DND-41 (cell line): Measurements from ENCODE around the gene TOE1.

ENCODE experiments used
- EZH2 ChIP-seq: IDR thresholded peaks from 3 replicates; pipeline ENCODE4 v1.6.1; 2012; ENCODE audit warnings: borderline replicate concordance, low read depth, mild to moderate bottlenecking, moderate library complexity, low read length, inconsistent platforms; ENCODE audit not compliant: severe bottlenecking
- TF ChIP-seq, protein P1 (sequence below): IDR thresholded peaks from 2 replicates; pipeline ENCODE4 v1.5.1; 2012; ENCODE audit warnings: borderline replicate concordance, low read length, moderate library complexity, mild to moderate bottlenecking; ENCODE audit not compliant: poor library complexity, severe bottlenecking; ENCODE audit errors: extremely low read depth

DNA sequence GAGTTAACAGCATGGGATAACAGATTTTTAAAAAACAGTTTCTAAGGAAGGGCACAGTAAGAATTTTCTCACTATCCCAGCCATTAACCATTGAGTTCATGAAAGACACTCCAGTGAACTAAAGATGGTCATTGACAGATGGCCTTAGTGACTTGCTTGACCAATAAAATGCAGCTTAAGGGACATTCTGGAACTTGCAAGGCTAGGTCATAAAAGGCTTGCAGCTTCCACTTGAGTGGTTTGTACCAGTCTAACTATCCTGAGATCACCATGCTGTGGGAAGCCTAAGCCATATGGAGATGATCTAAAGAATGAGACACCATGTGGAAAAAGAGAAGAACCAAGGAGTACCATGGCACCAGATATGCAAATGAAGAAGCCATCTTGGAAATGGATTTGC is 38.2 kb downstream of the TOE1 start:
- TF ChIP-seq, protein P1, sequence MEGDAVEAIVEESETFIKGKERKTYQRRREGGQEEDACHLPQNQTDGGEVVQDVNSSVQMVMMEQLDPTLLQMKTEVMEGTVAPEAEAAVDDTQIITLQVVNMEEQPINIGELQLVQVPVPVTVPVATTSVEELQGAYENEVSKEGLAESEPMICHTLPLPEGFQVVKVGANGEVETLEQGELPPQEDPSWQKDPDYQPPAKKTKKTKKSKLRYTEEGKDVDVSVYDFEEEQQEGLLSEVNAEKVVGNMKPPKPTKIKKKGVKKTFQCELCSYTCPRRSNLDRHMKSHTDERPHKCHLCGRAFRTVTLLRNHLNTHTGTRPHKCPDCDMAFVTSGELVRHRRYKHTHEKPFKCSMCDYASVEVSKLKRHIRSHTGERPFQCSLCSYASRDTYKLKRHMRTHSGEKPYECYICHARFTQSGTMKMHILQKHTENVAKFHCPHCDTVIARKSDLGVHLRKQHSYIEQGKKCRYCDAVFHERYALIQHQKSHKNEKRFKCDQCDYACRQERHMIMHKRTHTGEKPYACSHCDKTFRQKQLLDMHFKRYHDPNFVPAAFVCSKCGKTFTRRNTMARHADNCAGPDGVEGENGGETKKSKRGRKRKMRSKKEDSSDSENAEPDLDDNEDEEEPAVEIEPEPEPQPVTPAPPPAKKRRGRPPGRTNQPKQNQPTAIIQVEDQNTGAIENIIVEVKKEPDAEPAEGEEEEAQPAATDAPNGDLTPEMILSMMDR, result no peak
- no peak for TF ChIP-seq EZH2
